MCF 10A (cell line): ENCODE measurements around the gene UCP2. TPM values are rescaled to one million over a fixed set of nuclear protein-coding genes. Genes with fewer than 3 reads are reported as not detected.

Experiments
- BruUV-seq: library from RNA; stranded (reverse); fragments of 400-500 nt; replicated peaks from 2 replicates; lab custom pipeline; 2021; lab: Mats Ljungman, UMichigan
- CTCF ChIA-PET: fragments of 300-600 bp; sonication (Branson Sonifier 250); formaldehyde crosslinking; extraction: SDS; loops from one replicate; lab custom pipeline; 2021; ENCODE audit warnings: antibody characterized with exemption, inconsistent platforms; lab: Yijun Ruan, JAX
- POLR2A ChIA-PET: fragments of 300-600, 350-650 bp; sonication (Branson Sonifier 250); formaldehyde crosslinking; extraction: SDS; loops from one replicate; lab custom pipeline; 2020; ENCODE audit warnings: antibody characterized with exemption, inconsistent platforms; lab: Yijun Ruan, JAX
- DNase-seq: peaks from one replicate; pipeline ENCODE4 v3.0.0-alpha.2; 2018; ENCODE audit not compliant: unreplicated experiment
- H3K27ac Mint-ChIP-seq: one replicate; pipeline ENCODE4 v1.8.0; 2022; ENCODE audit warnings: mild to moderate bottlenecking, low read depth, mixed read lengths; ENCODE audit not compliant: unreplicated experiment
- H3K27me3 Mint-ChIP-seq: one replicate; pipeline ENCODE4 v1.8.0; 2022; ENCODE audit warnings: mixed read lengths; ENCODE audit not compliant: insufficient read depth, unreplicated experiment
- H3K36me3 Mint-ChIP-seq: one replicate; pipeline ENCODE4 v1.8.0; 2022; ENCODE audit warnings: mild to moderate bottlenecking, moderate library complexity, mixed read lengths; ENCODE audit not compliant: insufficient read depth, unreplicated experiment
- H3K4me1 Mint-ChIP-seq: one replicate; pipeline ENCODE4 v1.8.0; 2022; ENCODE audit warnings: mixed read lengths; ENCODE audit not compliant: insufficient read depth, unreplicated experiment
- H3K4me3 Mint-ChIP-seq: one replicate; pipeline ENCODE4 v1.8.0; 2022; ENCODE audit warnings: mild to moderate bottlenecking, moderate library complexity, mixed read lengths; ENCODE audit not compliant: unreplicated experiment
- H3K9me3 Mint-ChIP-seq: one replicate; pipeline ENCODE4 v1.8.0; 2022; ENCODE audit warnings: mixed read lengths; ENCODE audit not compliant: unreplicated experiment
- intact Hi-C: fragments of 100-400 bp; cut with micrococcal nuclease; formaldehyde crosslinking; loops from 2 replicates; pipeline ENCODE4 v1.14.1; 2022
- total RNA-seq: library from RNA; stranded (reverse); gene quantifications from 2 replicates; pipeline ENCODE4 v1.2.3, GENCODE V29; 2022
- TF ChIP-seq, protein P1 (sequence below): fragments of 200-600 bp; IDR thresholded peaks from one replicate; pipeline ENCODE4 v1.8.0; 2022; ENCODE audit warnings: antibody characterized with exemption, mild to moderate bottlenecking; ENCODE audit not compliant: unreplicated experiment

Gene UCP2
- total RNA-seq, 1 experiment from 2014 or later = not detected

DNA sequence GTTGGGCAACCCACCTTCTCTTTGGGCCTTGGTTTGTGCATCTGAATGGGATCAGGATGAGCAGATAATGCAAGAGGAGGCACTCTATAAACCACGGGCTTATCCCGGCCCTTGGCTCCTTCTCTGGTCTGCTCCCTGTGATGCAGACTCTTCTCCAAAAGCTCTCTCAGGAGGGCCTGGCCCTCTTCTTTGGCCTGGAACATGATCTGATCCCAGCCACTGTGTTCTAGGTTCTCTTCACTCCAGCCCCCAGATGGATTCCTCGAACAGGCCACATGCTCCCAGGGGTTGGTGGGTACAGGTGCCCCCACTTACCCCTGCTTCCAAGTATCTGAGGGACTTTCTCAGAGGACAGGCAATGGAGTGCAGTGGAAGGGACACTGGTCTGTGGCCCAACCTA is 35.0 kb upstream of the UCP2 start:
- no peak for DNase-seq
- Mint-ChIP-seq H3K27ac (no peak overlapping the region), H3K36me3 (peaks cover 6% of the 10 kb centered on the region), H3K9me3 (no peaks in the 10 kb centered on the region), H3K27me3 (no peaks in the 10 kb centered on the region), H3K4me3 (no peak overlapping the region), H3K4me1 (no peaks in the 10 kb centered on the region)
- POLR2A ChIA-PET = no interaction called here
- no TSS peak for BruUV-seq
- intact Hi-C loops = no loop called here
- CTCF ChIA-PET = interaction anchor here (0.6 to 1.9 kb wide), 4 partner anchors 20 to 394 kb away, joined by 3 to 8 read pairs (median 4); no protein-coding TSS in a partner anchor
- TF ChIP-seq, protein P1, sequence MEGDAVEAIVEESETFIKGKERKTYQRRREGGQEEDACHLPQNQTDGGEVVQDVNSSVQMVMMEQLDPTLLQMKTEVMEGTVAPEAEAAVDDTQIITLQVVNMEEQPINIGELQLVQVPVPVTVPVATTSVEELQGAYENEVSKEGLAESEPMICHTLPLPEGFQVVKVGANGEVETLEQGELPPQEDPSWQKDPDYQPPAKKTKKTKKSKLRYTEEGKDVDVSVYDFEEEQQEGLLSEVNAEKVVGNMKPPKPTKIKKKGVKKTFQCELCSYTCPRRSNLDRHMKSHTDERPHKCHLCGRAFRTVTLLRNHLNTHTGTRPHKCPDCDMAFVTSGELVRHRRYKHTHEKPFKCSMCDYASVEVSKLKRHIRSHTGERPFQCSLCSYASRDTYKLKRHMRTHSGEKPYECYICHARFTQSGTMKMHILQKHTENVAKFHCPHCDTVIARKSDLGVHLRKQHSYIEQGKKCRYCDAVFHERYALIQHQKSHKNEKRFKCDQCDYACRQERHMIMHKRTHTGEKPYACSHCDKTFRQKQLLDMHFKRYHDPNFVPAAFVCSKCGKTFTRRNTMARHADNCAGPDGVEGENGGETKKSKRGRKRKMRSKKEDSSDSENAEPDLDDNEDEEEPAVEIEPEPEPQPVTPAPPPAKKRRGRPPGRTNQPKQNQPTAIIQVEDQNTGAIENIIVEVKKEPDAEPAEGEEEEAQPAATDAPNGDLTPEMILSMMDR = no peak

GRCh38 chr11:74015919-74016684 is 33.5 kb upstream of the UCP2 start:
- ChIA-PET CTCF (interaction anchor here (0.6 to 1.3 kb wide), 3 partner anchors 52 to 1959 kb away, joined by 3 to 7 read pairs (median 3); no protein-coding TSS in a partner anchor), POLR2A (no interaction called here)

DNA sequence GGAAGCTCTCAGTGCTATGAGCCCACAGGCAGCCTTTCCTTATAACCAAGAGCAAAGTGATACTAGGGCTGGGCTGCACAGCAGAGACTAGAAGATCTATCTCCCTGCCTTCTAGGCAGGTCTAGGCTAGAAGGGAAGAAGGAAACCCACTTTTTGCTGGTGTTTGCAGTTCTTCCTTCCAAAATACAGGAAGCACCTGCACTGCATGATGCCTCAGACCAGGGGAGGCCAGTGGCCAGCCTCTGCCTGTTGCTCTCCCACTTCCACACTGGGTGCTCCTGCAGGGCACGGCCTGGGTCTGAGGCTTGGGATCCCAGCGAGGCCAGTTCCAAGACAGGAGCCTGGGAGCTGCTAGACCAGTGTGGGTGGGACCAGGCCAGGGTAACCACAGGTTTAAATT is 32.2 kb upstream of the UCP2 start:
- Mint-ChIP-seq H3K27me3 (no peaks in the 10 kb centered on the region), H3K9me3 (no peaks in the 10 kb centered on the region), H3K4me3 (no peak overlapping the region), H3K4me1 (no peaks in the 10 kb centered on the region), H3K36me3 (peaks cover 11% of the 10 kb centered on the region), H3K27ac (no peak overlapping the region)
- ChIA-PET POLR2A (no interaction called here), CTCF (interaction anchor here (1.3 kb wide), 1 partner anchor 51 kb away, joined by 7 read pairs; no protein-coding TSS in a partner anchor)
- intact Hi-C loops = no loop called here
- no TSS peak for BruUV-seq
- TF ChIP-seq, protein P1 = no peak
- DNase-seq = no peak

More at GRCh38 chr11:74015919-74016684, 33.5 kb upstream of the UCP2 start:
- DNase-seq = no peak
- H3K4me3 Mint-ChIP-seq = no peak overlapping the region
- intact Hi-C loops = no loop called here
- TF ChIP-seq, protein P1 = no peak
- no peaks in the 10 kb centered on the region for H3K4me1 Mint-ChIP-seq
- H3K27me3 Mint-ChIP-seq = no peaks in the 10 kb centered on the region
- BruUV-seq = no TSS peak
- no peak overlapping the region for H3K27ac Mint-ChIP-seq
- H3K9me3 Mint-ChIP-seq = no peaks in the 10 kb centered on the region
- H3K36me3 Mint-ChIP-seq = peaks cover 6% of the 10 kb centered on the region

- H3K27ac Mint-ChIP-seq = no peak overlapping the region
- no peaks in the 10 kb centered on the region for H3K27me3 Mint-ChIP-seq
- no peaks in the 10 kb centered on the region for H3K9me3 Mint-ChIP-seq
- ChIA-PET POLR2A (interaction anchor here (1.4 kb wide), 1 partner anchor 9 kb away, joined by 3 read pairs; no protein-coding TSS in a partner anchor), CTCF (interaction anchor here (0.5 to 0.6 kb wide), 4 partner anchors 22 to 1497 kb away, joined by 3 to 4 read pairs (median 3); no protein-coding TSS in a partner anchor)
- no peak overlapping the region for H3K4me3 Mint-ChIP-seq
- no peaks in the 10 kb centered on the region for H3K4me1 Mint-ChIP-seq
- DNase-seq = no peak
- TF ChIP-seq, protein P1 = no peak
- intact Hi-C loops = no loop called here
- peaks cover 11% of the 10 kb centered on the region for H3K36me3 Mint-ChIP-seq
- BruUV-seq = no TSS peak
Observed at GRCh38 chr11:74013141-74013540, 30.5 kb upstream of the UCP2 start.
